ENCODE results near the gene TACC2. TPM values are rescaled to one million over a fixed set of nuclear protein-coding genes. Genes with fewer than 3 reads are reported as not detected.

The TACC2 gene
- total RNA-seq, 1 experiment from 2014 or later = 15.8 TPM

- BruUV-seq (replicated peaks) = no TSS peak
- no peak overlapping the region for H3K4me3 ChIP-seq
- no peak overlapping the region for H2AFZ ChIP-seq
- no peaks in the 10 kb centered on the region for H3K4me1 ChIP-seq (replicated peaks; ENCODE audit: insufficient read depth)
- H3K9me3 ChIP-seq (ENCODE audit: insufficient read depth, low read depth) = no peaks in the 10 kb centered on the region
- no peaks in the 10 kb centered on the region for H3K27me3 ChIP-seq (ENCODE audit: insufficient read depth, low read depth)
- no peak for DNase-seq
- CTCF ChIA-PET = interaction anchor here (0.5 kb wide), 1 partner anchor 268 kb away, joined by 8 read pairs; no protein-coding TSS in a partner anchor
- no peaks in the 10 kb centered on the region for H3K9me2 ChIP-seq (ENCODE audit: insufficient read depth)
- no peaks in the 10 kb centered on the region for H3K36me3 ChIP-seq (ENCODE audit: low read depth)
- no peak overlapping the region for H3K27ac ChIP-seq
- no peaks in the 10 kb centered on the region for H3K79me2 ChIP-seq (ENCODE audit: low read depth)
- no peaks in the 10 kb centered on the region for H3F3A ChIP-seq (ENCODE audit: insufficient read depth, low read depth)
- H3K4me2 ChIP-seq = no peak overlapping the region
- intact Hi-C loops (cut with micrococcal nuclease; ENCODE audit: unreplicated experiment) = no loop called here
- TF ChIP-seq CTCF (conservative IDR thresholded peaks at IDR 0.05) (no peak), EZH2 (IDR thresholded peaks at IDR 0.05; ENCODE audit: low read depth) (no peak)
- H4K20me1 ChIP-seq (ENCODE audit: insufficient read depth) = no peaks in the 10 kb centered on the region
- POLR2A ChIA-PET (ENCODE audit: unreplicated experiment) = no interaction called here
Observed at GRCh38 chr10:121949451-121949850, 39.5 kb upstream of the TACC2 start.

DNA sequence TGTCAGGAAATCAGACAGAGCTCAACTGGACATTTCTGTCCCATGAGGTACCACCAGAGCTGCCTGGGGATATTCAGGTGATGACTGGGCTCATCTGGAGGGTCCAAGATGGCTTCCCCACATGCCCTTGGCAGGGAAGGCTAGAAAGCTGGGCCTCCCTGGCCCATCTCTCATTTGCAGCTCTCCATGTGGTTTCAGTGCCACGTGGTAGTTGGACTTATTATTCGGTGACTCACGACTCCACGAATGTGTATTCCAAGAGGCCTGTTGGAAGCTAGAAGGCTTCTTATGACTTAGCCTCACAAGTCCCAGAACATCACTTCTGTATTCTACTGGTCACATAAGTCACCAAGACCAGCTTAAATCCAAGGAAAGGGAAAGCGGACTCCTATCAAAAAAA, 36.7 kb upstream of the TACC2 start:
- Histone ChIP-seq H3K27ac (no peak overlapping the region), H3K36me3 (ENCODE audit: low read depth) (no peaks in the 10 kb centered on the region), H4K20me1 (ENCODE audit: insufficient read depth) (no peaks in the 10 kb centered on the region), H3K27me3 (ENCODE audit: insufficient read depth, low read depth) (no peaks in the 10 kb centered on the region), H3K9me2 (ENCODE audit: insufficient read depth) (no peaks in the 10 kb centered on the region), H3K4me3 (no peak overlapping the region), H3K4me2 (no peak overlapping the region), H3K4me1 (replicated peaks; ENCODE audit: insufficient read depth) (no peaks in the 10 kb centered on the region), H3K79me2 (ENCODE audit: low read depth) (no peaks in the 10 kb centered on the region), H3F3A (ENCODE audit: insufficient read depth, low read depth) (no peaks in the 10 kb centered on the region), H2AFZ (no peak overlapping the region), H3K9me3 (ENCODE audit: insufficient read depth, low read depth) (no peaks in the 10 kb centered on the region)
- no peak for DNase-seq
- TF ChIP-seq CTCF (conservative IDR thresholded peaks at IDR 0.05) (no peak), EZH2 (IDR thresholded peaks at IDR 0.05; ENCODE audit: low read depth) (no peak)
- BruUV-seq (replicated peaks) = no TSS peak
- CTCF ChIA-PET = no interaction called here
- intact Hi-C loops (cut with micrococcal nuclease; ENCODE audit: unreplicated experiment) = no loop called here
- POLR2A ChIA-PET (ENCODE audit: unreplicated experiment) = no interaction called here

- intact Hi-C loops (cut with micrococcal nuclease; ENCODE audit: unreplicated experiment) = no loop called here
- Histone ChIP-seq H3F3A (ENCODE audit: insufficient read depth, low read depth) (no peaks in the 10 kb centered on the region), H3K36me3 (ENCODE audit: low read depth) (no peaks in the 10 kb centered on the region), H4K20me1 (ENCODE audit: insufficient read depth) (no peaks in the 10 kb centered on the region), H3K4me1 (replicated peaks; ENCODE audit: insufficient read depth) (no peaks in the 10 kb centered on the region), H3K4me2 (no peak overlapping the region), H3K4me3 (no peak overlapping the region), H3K79me2 (ENCODE audit: low read depth) (no peaks in the 10 kb centered on the region), H3K27ac (no peak overlapping the region), H3K27me3 (ENCODE audit: insufficient read depth, low read depth) (no peaks in the 10 kb centered on the region), H2AFZ (no peak overlapping the region), H3K9me3 (ENCODE audit: insufficient read depth, low read depth) (no peaks in the 10 kb centered on the region), H3K9me2 (ENCODE audit: insufficient read depth) (no peaks in the 10 kb centered on the region)
- ChIA-PET CTCF (no interaction called here), POLR2A (ENCODE audit: unreplicated experiment) (no interaction called here)
- BruUV-seq (replicated peaks) = no TSS peak
- TF ChIP-seq EZH2 (IDR thresholded peaks at IDR 0.05; ENCODE audit: low read depth) (no peak), CTCF (conservative IDR thresholded peaks at IDR 0.05) (no peak)
- no peak for DNase-seq
Observed at GRCh38 chr10:121956111-121957061, 32.6 kb upstream of the TACC2 start.
